Endodermal cell (in vitro differentiated cells): ENCODE measurements around the gene S100P. TPM values are rescaled to one million over a fixed set of nuclear protein-coding genes. Genes with fewer than 3 reads are reported as not detected.

Experiments
- DNase-seq: peaks from one replicate; pipeline ENCODE4 v3.0.0-alpha.2; 2017
- H3K27ac ChIP-seq: 2 replicates; pipeline ENCODE4 v1.5.1; 2013; ENCODE audit warnings: mild to moderate bottlenecking, low read depth, low read length, moderate library complexity
- H3K27me3 ChIP-seq: 2 replicates; pipeline ENCODE4 v1.6.1; 2013; ENCODE audit warnings: mild to moderate bottlenecking, low read length, moderate library complexity; ENCODE audit not compliant: insufficient read depth, control insufficient read depth, poor library complexity, severe bottlenecking
- H3K36me3 ChIP-seq: 2 replicates; pipeline ENCODE4 v1.7.0; 2013; ENCODE audit warnings: mild to moderate bottlenecking, low read length, moderate library complexity; ENCODE audit not compliant: control insufficient read depth, insufficient read depth
- H3K4me1 ChIP-seq: one replicate; pipeline ENCODE4 v1.7.0; 2013; ENCODE audit warnings: low read length; ENCODE audit not compliant: control insufficient read depth, insufficient read depth
- H3K4me3 ChIP-seq: 2 replicates; pipeline ENCODE4 v1.5.1; 2013; ENCODE audit warnings: mild to moderate bottlenecking, low read length, moderate library complexity
- H3K9ac ChIP-seq: 2 replicates; pipeline ENCODE4 v1.6.1; 2013; ENCODE audit warnings: mild to moderate bottlenecking, low read length, moderate library complexity; ENCODE audit not compliant: poor library complexity, severe bottlenecking; ENCODE audit errors: extremely low read depth
- H3K9me3 ChIP-seq: 2 replicates; pipeline ENCODE4 v1.6.1; 2013; ENCODE audit warnings: mild to moderate bottlenecking, low read length, moderate library complexity; ENCODE audit not compliant: control insufficient read depth
- H3K27ac Mint-ChIP-seq: 2 replicates; pipeline ENCODE4 v1.8.0; 2020; ENCODE audit warnings: mixed read lengths
- H3K27me3 Mint-ChIP-seq: 2 replicates; pipeline ENCODE4 v1.8.0; 2021; ENCODE audit warnings: mild to moderate bottlenecking, mixed read lengths; ENCODE audit not compliant: insufficient read depth
- H3K36me3 Mint-ChIP-seq: 2 replicates; pipeline ENCODE4 v1.8.0; 2020; ENCODE audit warnings: low read depth, mixed read lengths
- H3K4me1 Mint-ChIP-seq: 2 replicates; pipeline ENCODE4 v1.8.0; 2020; ENCODE audit warnings: mixed read lengths
- H3K4me3 Mint-ChIP-seq: 2 replicates; pipeline ENCODE4 v1.8.0; 2020; ENCODE audit warnings: mild to moderate bottlenecking, moderate library complexity, mixed read lengths
- H3K9me3 Mint-ChIP-seq: 2 replicates; pipeline ENCODE4 v1.8.0; 2020; ENCODE audit warnings: mild to moderate bottlenecking, mixed read lengths
- WGBS, 2 experiments: methylation state at CpG; one replicate each; pipeline versions ENCODE4 v1.1.5 to v1.1.7; 2013; ENCODE audit warnings: missing lambda C conversion rate in 2 of 2, mixed read lengths in 1 of 2; ENCODE audit not compliant: insufficient coverage in 1 of 2, insufficient read length in 1 of 2; 5-methylcytosine and 5-hydroxymethylcytosine counted together
- total RNA-seq, 2 donors: library from RNA; stranded (reverse); fragmentation: NEBNext Ultra II Directional in 1 of 2; extraction: Animal tissue kit (Norgen Biotek cat#: 25700) in 1 of 2; gene quantifications; 2 replicates in 1 of 2; 3 replicates in 1 of 2; pipeline ENCODE4 v1.2.1, GENCODE V29; 2021
- TF ChIP-seq, protein P1 (sequence below): fragments of 200-600 bp; sonication (generic); conservative IDR thresholded peaks from 2 replicates; pipeline ENCODE4 v1.5.0; 2021; ENCODE audit warnings: antibody characterized with exemption, mild to moderate bottlenecking

Gene S100P
- total RNA-seq, 2 donors from 2014 or later = not detected

DNA sequence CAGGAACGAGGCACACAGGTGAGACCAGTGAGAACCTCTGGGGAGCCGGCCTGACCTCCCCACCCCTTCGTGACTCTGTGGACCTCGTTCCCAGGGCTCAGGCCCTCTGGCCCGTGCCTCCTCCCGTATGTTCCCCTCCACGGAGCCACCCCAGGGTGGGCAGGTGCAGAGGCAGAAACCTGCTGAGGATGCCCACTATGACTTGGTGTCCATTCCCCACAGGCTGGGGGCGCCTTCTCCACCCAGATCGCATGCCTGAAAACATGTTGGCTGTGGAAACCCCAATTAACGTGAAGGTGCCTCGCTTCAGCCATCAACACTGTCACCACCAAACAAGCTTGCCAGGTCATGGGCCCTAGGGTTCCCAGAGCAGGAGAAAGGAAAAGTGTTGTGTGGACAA lies 49.3 kb downstream of the S100P start:
- no peaks in the 10 kb centered on the region for H3K36me3 Mint-ChIP-seq
- 80 to 99% methylated on average over 7 to 11 of the region's 11 CpGs for WGBS, 2 experiments
- TF ChIP-seq, protein P1, sequence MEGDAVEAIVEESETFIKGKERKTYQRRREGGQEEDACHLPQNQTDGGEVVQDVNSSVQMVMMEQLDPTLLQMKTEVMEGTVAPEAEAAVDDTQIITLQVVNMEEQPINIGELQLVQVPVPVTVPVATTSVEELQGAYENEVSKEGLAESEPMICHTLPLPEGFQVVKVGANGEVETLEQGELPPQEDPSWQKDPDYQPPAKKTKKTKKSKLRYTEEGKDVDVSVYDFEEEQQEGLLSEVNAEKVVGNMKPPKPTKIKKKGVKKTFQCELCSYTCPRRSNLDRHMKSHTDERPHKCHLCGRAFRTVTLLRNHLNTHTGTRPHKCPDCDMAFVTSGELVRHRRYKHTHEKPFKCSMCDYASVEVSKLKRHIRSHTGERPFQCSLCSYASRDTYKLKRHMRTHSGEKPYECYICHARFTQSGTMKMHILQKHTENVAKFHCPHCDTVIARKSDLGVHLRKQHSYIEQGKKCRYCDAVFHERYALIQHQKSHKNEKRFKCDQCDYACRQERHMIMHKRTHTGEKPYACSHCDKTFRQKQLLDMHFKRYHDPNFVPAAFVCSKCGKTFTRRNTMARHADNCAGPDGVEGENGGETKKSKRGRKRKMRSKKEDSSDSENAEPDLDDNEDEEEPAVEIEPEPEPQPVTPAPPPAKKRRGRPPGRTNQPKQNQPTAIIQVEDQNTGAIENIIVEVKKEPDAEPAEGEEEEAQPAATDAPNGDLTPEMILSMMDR = no peak

More for the DNA sequence above, 49.3 kb downstream of the S100P start:
- H3K27ac ChIP-seq = no peak overlapping the region
- no peaks in the 10 kb centered on the region for H3K36me3 ChIP-seq
- Mint-ChIP-seq H3K27me3 (no peaks in the 10 kb centered on the region), H3K4me3 (no peak overlapping the region), H3K4me1 (no peaks in the 10 kb centered on the region), H3K9me3 (peaks cover 7% of the 10 kb centered on the region), H3K27ac (no peak overlapping the region)
- no peaks in the 10 kb centered on the region for H3K9me3 ChIP-seq
- no peaks in the 10 kb centered on the region for H3K4me1 ChIP-seq
- H3K9ac ChIP-seq = no peak overlapping the region
- H3K27me3 ChIP-seq = no peaks in the 10 kb centered on the region
- H3K4me3 ChIP-seq = no peak overlapping the region
- no peak for DNase-seq

Other genes with a start within 250 kb of the S100P start
- gene PPP2R2C, start 221.3 kb upstream of the S100P start, total RNA-seq = 10 to 100 TPM in 1 of 2 donors, 1 to 10 TPM in 1; 4.4 to 19.2 TPM
- 10 to 100 TPM; 13.3 to 20.8 TPM for gene MAN2B2, start 118.7 kb upstream of the S100P start, total RNA-seq
- 100 to 1,000 TPM; 231 to 239 TPM for gene MRFAP1, start 53.2 kb upstream of the S100P start, total RNA-seq
- 10 to 100 TPM; 45.0 to 50.2 TPM for gene MRFAP1L1, start 16.0 kb downstream of the S100P start, total RNA-seq
- gene BLOC1S4, start 22.3 kb downstream of the S100P start, total RNA-seq = 10 to 100 TPM; 18.8 to 26.5 TPM
- 10 to 100 TPM; 32.9 to 43.5 TPM for gene KIAA0232, start 88.8 kb downstream of the S100P start, total RNA-seq
- gene TBC1D14, start 215.9 kb downstream of the S100P start, total RNA-seq = 10 to 100 TPM; 42.3 to 43.5 TPM